IMR-90 (cell line): ENCODE data around the gene SCN4A. TPM values are rescaled to one million over a fixed set of nuclear protein-coding genes. Genes with fewer than 3 reads are reported as not detected.

ENCODE experiments used
- ATAC-seq: fragments of 200-7000 bp; cut with Tn5 transposase; 2 replicates; pipeline ENCODE4 v1.9.1; 2020; ENCODE audit warnings: low read depth, mild to moderate bottlenecking, moderate library complexity
- BruUV-seq: library from RNA; stranded (reverse); fragments of 400-500 nt; replicated peaks from 2 replicates; lab custom pipeline; 2021; lab: Mats Ljungman, UMichigan
- CTCF ChIA-PET: fragments of 300-600 bp; formaldehyde crosslinking; extraction: SDS; loops from one replicate; lab custom pipeline; 2021; ENCODE audit warnings: antibody characterized with exemption; lab: Yijun Ruan, JAX
- POLR2A ChIA-PET: fragments of 300-600 bp; sonication (Branson Sonifier 250); formaldehyde crosslinking; loops from one replicate; lab custom pipeline; 2022; ENCODE audit warnings: antibody characterized with exemption; ENCODE audit not compliant: unreplicated experiment; lab: Charles Lee
- DNase-seq: peaks from one replicate; pipeline ENCODE4 v3.0.0; 2013
- H2AFZ ChIP-seq: replicated peaks from 2 replicates; pipeline ENCODE3; 2013; ENCODE audit warnings: low read length, mild to moderate bottlenecking; ENCODE audit not compliant: poor library complexity
- H2AK5ac ChIP-seq: 2 replicates; pipeline ENCODE4 v1.6.1; 2013; ENCODE audit warnings: low read depth, low read length, inconsistent platforms
- H2AK9ac ChIP-seq: replicated peaks from 2 replicates; pipeline ENCODE3; 2013; ENCODE audit warnings: mild to moderate bottlenecking, low read depth, low read length, moderate library complexity; ENCODE audit not compliant: poor library complexity
- H2BK120ac ChIP-seq: 2 replicates; pipeline ENCODE4 v1.6.1; 2013; ENCODE audit warnings: low read depth, low read length, inconsistent platforms
- H2BK15ac ChIP-seq: 3 replicates; pipeline ENCODE4 v1.6.1; 2013; ENCODE audit warnings: low read depth, low read length, inconsistent platforms
- H2BK20ac ChIP-seq: 2 replicates; pipeline ENCODE4 v1.6.1; 2013; ENCODE audit warnings: low read depth, mild to moderate bottlenecking, inconsistent platforms, low read length, moderate library complexity
- H2BK5ac ChIP-seq: 2 replicates; pipeline ENCODE4 v1.6.1; 2013; ENCODE audit warnings: mild to moderate bottlenecking, low read depth, low read length, inconsistent platforms; ENCODE audit not compliant: poor library complexity, severe bottlenecking
- H3K14ac ChIP-seq: replicated peaks from 2 replicates; pipeline ENCODE4 v1.6.1; 2013; ENCODE audit warnings: low read depth, low read length, inconsistent platforms
- H3K18ac ChIP-seq: 2 replicates; pipeline ENCODE4 v1.6.1; 2013; ENCODE audit warnings: low read depth, low read length, control low read depth
- H3K23ac ChIP-seq: 2 replicates; pipeline ENCODE4 v1.6.1; 2013; ENCODE audit warnings: low read depth, low read length, inconsistent platforms
- H3K27ac ChIP-seq: 2 replicates; pipeline ENCODE4 v1.5.1; 2013; ENCODE audit warnings: mild to moderate bottlenecking, control low read depth, low read length; ENCODE audit not compliant: insufficient read depth
- H3K27me3 ChIP-seq: 2 replicates; pipeline ENCODE4 v1.6.1; 2013; ENCODE audit warnings: low read length; ENCODE audit not compliant: control insufficient read depth, insufficient read depth
- H3K36me3 ChIP-seq: 2 replicates; pipeline ENCODE4 v1.6.1; 2013; ENCODE audit warnings: low read length, mixed read lengths; ENCODE audit not compliant: control insufficient read depth, insufficient read depth
- H3K4ac ChIP-seq: 2 replicates; pipeline ENCODE4 v1.6.1; 2013; ENCODE audit warnings: low read depth, low read length, inconsistent platforms
- H3K4me1 ChIP-seq: 2 replicates; pipeline ENCODE4 v1.6.1; 2013; ENCODE audit warnings: low read length, mixed read lengths; ENCODE audit not compliant: control insufficient read depth, insufficient read depth
- H3K4me2 ChIP-seq: 2 replicates; pipeline ENCODE4 v1.6.1; 2013; ENCODE audit warnings: low read depth, mild to moderate bottlenecking, control low read depth, low read length, moderate library complexity
- H3K4me3 ChIP-seq: 2 replicates; pipeline ENCODE4 v1.5.1; 2013; ENCODE audit warnings: low read depth, mild to moderate bottlenecking, control low read depth, low read length, moderate library complexity; ENCODE audit not compliant: insufficient read depth
- H3K56ac ChIP-seq: 2 replicates; pipeline ENCODE4 v1.6.1; 2013; ENCODE audit warnings: low read length, inconsistent platforms; ENCODE audit not compliant: insufficient read depth; ENCODE audit errors: extremely low read depth
- H3K79me1 ChIP-seq, 2 experiments: 2 replicates each; pipeline ENCODE4 v1.6.1; 2013; ENCODE audit warnings: low read length in 2 of 2, inconsistent platforms in 1 of 2, low read depth in 1 of 2
- H3K9ac ChIP-seq: 2 replicates; pipeline ENCODE4 v1.6.1; 2013; ENCODE audit warnings: low read depth, low read length, control low read depth
- H3K9me1 ChIP-seq: 2 replicates; pipeline ENCODE4 v1.6.1; 2013; ENCODE audit warnings: low read length, inconsistent platforms; ENCODE audit not compliant: insufficient read depth
- H3K9me3 ChIP-seq: 2 replicates; pipeline ENCODE4 v1.6.1; 2013; ENCODE audit warnings: low read length; ENCODE audit not compliant: control insufficient read depth, insufficient read depth
- H4K20me1 ChIP-seq: 2 replicates; pipeline ENCODE4 v1.6.1; 2013; ENCODE audit warnings: low read length, inconsistent platforms; ENCODE audit not compliant: insufficient read depth
- H4K5ac ChIP-seq: 2 replicates; pipeline ENCODE4 v1.6.1; 2013; ENCODE audit warnings: mild to moderate bottlenecking, low read depth, low read length, control low read depth
- H4K8ac ChIP-seq, 2 experiments: 2 replicates each; pipeline ENCODE4 v1.6.1; 2013; ENCODE audit warnings: low read depth in 2 of 2, low read length in 2 of 2, control low read depth in 1 of 2, inconsistent platforms in 1 of 2
- H4K91ac ChIP-seq: 2 replicates; pipeline ENCODE4 v1.6.1; 2013; ENCODE audit warnings: low read depth, low read length, inconsistent platforms; ENCODE audit not compliant: insufficient read depth
- CHD1 ChIP-seq: IDR thresholded peaks from 2 replicates; pipeline ENCODE4 v1.6.1; 2012; ENCODE audit warnings: low read depth, low read length, improper control_type of control experiment
- MAFK ChIP-seq: IDR thresholded peaks from 2 replicates; pipeline ENCODE4 v1.6.1; 2012; ENCODE audit warnings: low read depth, low read length, improper control_type of control experiment
- MAZ ChIP-seq: IDR thresholded peaks from 2 replicates; pipeline ENCODE4 v1.6.1; 2012; ENCODE audit warnings: low read depth, mild to moderate bottlenecking, low read length, improper control_type of control experiment, moderate library complexity, borderline replicate concordance
- MXI1 ChIP-seq: IDR thresholded peaks from 2 replicates; pipeline ENCODE4 v1.6.1; 2012; ENCODE audit warnings: low read depth, mild to moderate bottlenecking, low read length, moderate library complexity, borderline replicate concordance
- RCOR1 ChIP-seq: IDR thresholded peaks from 2 replicates; pipeline ENCODE4 v1.6.1; 2012; ENCODE audit warnings: mild to moderate bottlenecking, low read length, improper control_type of control experiment; ENCODE audit not compliant: insufficient replicate concordance
- RFX5 ChIP-seq: IDR thresholded peaks from 2 replicates; pipeline ENCODE4 v1.8.0; 2012; ENCODE audit warnings: low read depth, mild to moderate bottlenecking, low read length, moderate library complexity
- WGBS, 2 experiments: methylation state at CpG; one replicate each; pipeline versions ENCODE4 v1.1.5 to v1.1.7; 2013; ENCODE audit warnings: missing lambda C conversion rate in 2 of 2; ENCODE audit not compliant: insufficient read length in 1 of 2; ENCODE audit errors: extremely low coverage in 2 of 2; 5-methylcytosine and 5-hydroxymethylcytosine counted together
- dilution Hi-C: fragments of 300-500 bp; cut with HindIII; formaldehyde crosslinking; loops from one replicate; pipeline ENCODE4 v1.14.3; 2018; ENCODE audit warnings: low sequenced_read_pairs; ENCODE audit not compliant: unreplicated experiment
- in situ Hi-C: fragments of 300-500 bp; cut with MboI; formaldehyde crosslinking; loops from 3 replicates; pipeline ENCODE4 v1.14.3; 2019; ENCODE audit warnings: low sequenced_read_pairs, inconsistent platforms, mixed read lengths
- intact Hi-C: fragments of 100-400 bp; cut with micrococcal nuclease; formaldehyde crosslinking; loops from 2 replicates; pipeline ENCODE4 v1.10.0; 2022
- polyA plus RNA-seq, 3 experiments: library from polyadenylated mRNA; depleted of rRNA; stranded (reverse); fragments of >200 nt; gene quantifications; 2 replicates each; pipeline ENCODE4 v1.2.3, GENCODE V29; 2012; ENCODE audit warnings: low replicate concordance in 1 of 3
- total RNA-seq: library from RNA; depleted of rRNA; stranded (reverse); fragments of >200 nt; gene quantifications from 2 replicates; pipeline ENCODE4 v1.2.3, GENCODE V29; 2012

Gene SCN4A
- total and polyA plus RNA-seq, 2 of the 4 experiments (the other 2 are of a cell fraction) = not detected

DNA sequence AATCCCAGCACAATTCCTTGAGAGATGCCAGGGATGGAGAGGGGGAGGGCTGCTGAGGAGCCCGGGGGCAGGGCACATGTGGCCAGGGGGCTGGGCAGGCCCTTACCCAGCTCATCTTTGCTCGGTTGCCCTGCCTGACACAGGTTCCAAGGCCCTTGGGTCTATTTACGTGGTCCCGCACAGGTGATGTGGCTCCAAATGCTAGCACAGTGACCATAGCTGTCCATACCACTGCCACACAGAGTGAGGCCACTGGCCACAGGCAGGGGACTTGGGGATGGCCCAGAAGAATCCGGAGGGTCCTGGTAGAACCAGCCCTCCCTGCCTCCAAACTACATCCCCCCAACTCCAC is 15.4 kb upstream of the SCN4A start:
- peaks cover 9% of the 10 kb centered on the region; the same call in 1 of the 2 replicates for H3K9me1 ChIP-seq
- H4K91ac ChIP-seq = no peak overlapping the region
- H3K4ac ChIP-seq = no peak overlapping the region
- H3K4me1 ChIP-seq = peaks cover 8% of the 10 kb centered on the region; the same call in 1 of the 2 replicates
- H3K14ac ChIP-seq = no peak overlapping the region
- no peak overlapping the region for H2AK5ac ChIP-seq
- ChIA-PET POLR2A (interaction anchor here (0.5 kb wide), 1 partner anchor 316 kb away, joined by 9 read pairs; no protein-coding TSS in a partner anchor), CTCF (interaction anchor here (1.4 kb wide), 1 partner anchor 69 kb away, joined by 5 read pairs; no protein-coding TSS in a partner anchor)
- H3K36me3 ChIP-seq = no peaks in the 10 kb centered on the region
- H2BK20ac ChIP-seq = no peak overlapping the region
- no peaks in the 10 kb centered on the region for H3K9me3 ChIP-seq
- H3K79me1 ChIP-seq = no peaks in the 10 kb centered on the region
- peaks cover 30% of the 10 kb centered on the region for H3K27me3 ChIP-seq
- no peak overlapping the region for H4K5ac ChIP-seq
- DNase-seq (no peak), ATAC-seq (no peak)
- no peak overlapping the region for H4K8ac ChIP-seq
- BruUV-seq = no TSS peak
- H2BK5ac ChIP-seq = no peak overlapping the region
- H2AK9ac ChIP-seq = no peak overlapping the region
- H3K56ac ChIP-seq = no peak overlapping the region
- TF ChIP-seq CHD1 (no peak), RCOR1 (no peak), MAZ (no peak), MXI1 (no peak), MAFK (no peak), RFX5 (no peak)
- no CpG with 5 or more reads among the region's 5 CpGs for WGBS, 2 experiments
- in situ Hi-C loops = no loop called here
- no peak overlapping the region for H3K23ac ChIP-seq
- no peak overlapping the region for H3K18ac ChIP-seq
- no peak overlapping the region for H3K27ac ChIP-seq
- H2BK120ac ChIP-seq = no peak overlapping the region
- no peak overlapping the region for H3K4me3 ChIP-seq
- no peaks in the 10 kb centered on the region for H4K20me1 ChIP-seq
- intact Hi-C loops = no loop called here
- no peak overlapping the region for H3K9ac ChIP-seq
- dilution Hi-C loops = no loop called here
- H2AFZ ChIP-seq = no peak overlapping the region
- H2BK15ac ChIP-seq = no peak overlapping the region
- no peak overlapping the region for H3K4me2 ChIP-seq
